Raji (cell line): ENCODE results near the gene SEMA5B.

ENCODE experiments used
- POLR2A ChIP-seq: IDR thresholded peaks from 2 replicates; pipeline ENCODE4 v1.6.1; 2011; ENCODE audit warnings: low read depth, low read length, control low read depth; ENCODE audit not compliant: insufficient read depth

The SEMA5B gene

GRCh38 chr3:123027292-123028232, at the start of gene SEMA5B:
SEMA5B (minus strand) TSS chr3:123027763; CDS start chr3:122961263, 66,500 bp downstream.
- TF ChIP-seq POLR2A: no peak

- TF ChIP-seq POLR2A: no peak
Measured at GRCh38 chr3:123076496-123077418, 49.2 kb upstream of the SEMA5B start.

- TF ChIP-seq POLR2A: no peak
Measured at GRCh38 chr3:123076112-123076495, 48.5 kb upstream of the SEMA5B start.

- TF ChIP-seq POLR2A: no peak
Measured at GRCh38 chr3:123075359-123075758, 47.8 kb upstream of the SEMA5B start.

GRCh38 chr3:123072564-123072963, 45.0 kb upstream of the SEMA5B start:
- TF ChIP-seq POLR2A: no peak

- TF ChIP-seq POLR2A: no peak
Measured at GRCh38 chr3:123072152-123072551, 44.6 kb upstream of the SEMA5B start.

GRCh38 chr3:123071581-123071980, 44.0 kb upstream of the SEMA5B start:
- no peak for TF ChIP-seq POLR2A

- no peak for TF ChIP-seq POLR2A
Measured at GRCh38 chr3:123071146-123071545, 43.6 kb upstream of the SEMA5B start.

GRCh38 chr3:123070510-123070909, 42.9 kb upstream of the SEMA5B start:
- no peak for TF ChIP-seq POLR2A

GRCh38 chr3:123068601-123069381, 41.2 kb upstream of the SEMA5B start:
- TF ChIP-seq POLR2A: no peak

- TF ChIP-seq POLR2A: no peak
Measured at GRCh38 chr3:123067689-123068600, 40.4 kb upstream of the SEMA5B start.

GRCh38 chr3:123066896-123067688, 39.5 kb upstream of the SEMA5B start, which contains the start of gene PDIA5:
PDIA5 (plus strand) TSS chr3:123067025; CDS start chr3:123067165, 140 bp downstream.
- TF ChIP-seq POLR2A: peak; percentile 34; the same call in 1 of the 2 replicates

GRCh38 chr3:123066599-123066895, 39.0 kb upstream of the SEMA5B start:
- no peak for TF ChIP-seq POLR2A
